ENCODE data around the gene TSPAN33.

Gene TSPAN33

DNA sequence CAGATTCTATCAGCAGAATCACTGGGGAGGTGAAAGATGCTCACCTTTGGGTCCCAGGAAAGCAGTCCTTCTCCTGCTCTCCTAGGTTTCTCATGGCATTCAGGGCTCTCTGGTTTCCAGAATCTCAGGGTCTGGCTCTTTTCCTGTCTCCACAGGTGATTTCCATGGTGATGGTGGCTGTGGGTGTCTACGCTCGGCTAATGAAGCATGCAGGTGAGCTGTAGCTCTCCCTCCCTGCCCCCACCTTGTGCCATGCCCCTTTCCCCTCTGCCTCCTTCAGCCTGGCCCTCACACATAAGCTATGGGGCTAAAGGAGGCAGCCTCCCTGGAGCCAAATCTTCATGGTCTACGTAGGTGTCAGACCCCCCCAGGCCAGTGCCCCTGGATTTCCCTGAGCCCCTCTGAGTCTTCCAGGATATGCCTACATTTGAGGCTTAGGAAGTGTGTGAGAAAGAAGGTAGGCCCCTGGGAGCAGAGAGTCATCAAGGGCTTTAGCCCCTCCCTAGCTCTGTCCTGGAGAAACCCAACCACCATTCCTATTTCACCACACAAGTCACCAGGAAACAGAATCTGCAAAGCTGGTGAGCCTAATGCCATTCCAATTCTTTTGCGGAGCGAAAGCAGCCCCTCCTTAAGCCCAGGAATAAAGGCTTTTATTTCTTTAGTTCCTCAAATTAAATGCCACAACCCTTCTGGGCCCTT lies 17.2 kb downstream of the TSPAN33 start:
- ATAC-seq (ENCODE audit: insufficient read depth, low read depth) (no peak), DNase-seq (no peak)
- Histone ChIP-seq H3K79me2 (ENCODE audit: insufficient read depth, low read length) (no peaks in the 10 kb centered on the region), H2AFZ (ENCODE audit: low read depth, low read length) (no peak overlapping the region), H3K36me3 (ENCODE audit: insufficient read depth, low read length) (no peaks in the 10 kb centered on the region), H3K4me1 (ENCODE audit: insufficient read depth, low read length) (no peaks in the 10 kb centered on the region), H3K27ac (ENCODE audit: low read length) (no peak overlapping the region), H3K9ac (ENCODE audit: low read depth, low read length) (no peak overlapping the region), H3K4me3 (ENCODE audit: low read depth in 1 of 2, low read length in 2 of 2) (no peak overlapping the region), H4K20me1 (ENCODE audit: insufficient read depth, low read length) (no peaks in the 10 kb centered on the region), H3K4me2 (ENCODE audit: insufficient read depth, low read length) (no peak overlapping the region), H3K27me3 (ENCODE audit: insufficient read depth, low read length, poor library complexity) (no peaks in the 10 kb centered on the region), H3K9me3 (ENCODE audit: insufficient read depth, low read length, severe bottlenecking) (no peaks in the 10 kb centered on the region)
- TF ChIP-seq EZH2 (IDR thresholded peaks at IDR 0.05; ENCODE audit: borderline replicate concordance, low read depth, low read length, severe bottlenecking) (no peak), CTCF (IDR thresholded peaks at IDR 0.05; ENCODE audit: borderline replicate concordance, extremely low read depth, low read length, poor library complexity, severe bottlenecking) (no peak)

DNA sequence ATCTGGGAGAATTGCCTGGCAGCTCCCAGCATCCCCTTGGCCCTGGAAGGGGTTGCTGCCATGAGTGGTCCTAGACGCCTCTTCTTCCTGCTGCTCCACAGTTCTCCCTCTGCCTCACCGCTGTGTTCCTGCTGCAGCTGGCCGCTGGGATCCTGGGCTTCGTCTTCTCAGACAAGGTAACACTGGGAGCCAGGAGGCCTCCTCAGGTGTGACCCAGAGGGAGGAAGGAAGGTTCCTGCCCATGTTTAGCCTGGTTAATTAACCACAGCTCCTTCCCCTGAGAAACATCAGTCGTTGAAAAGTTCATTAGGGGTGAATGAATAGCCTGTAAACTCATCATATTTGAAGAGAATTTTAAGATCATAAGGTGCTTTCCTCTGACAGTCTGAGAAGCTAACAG lies 18.2 kb downstream of the TSPAN33 start:
- Histone ChIP-seq H3K4me3 (ENCODE audit: low read depth in 1 of 2, low read length in 2 of 2) (no peak overlapping the region), H3K9ac (ENCODE audit: low read depth, low read length) (no peak overlapping the region), H4K20me1 (ENCODE audit: insufficient read depth, low read length) (no peaks in the 10 kb centered on the region), H3K4me2 (ENCODE audit: insufficient read depth, low read length) (no peak overlapping the region), H3K27ac (ENCODE audit: low read length) (no peak overlapping the region), H3K27me3 (ENCODE audit: insufficient read depth, low read length, poor library complexity) (no peaks in the 10 kb centered on the region), H2AFZ (ENCODE audit: low read depth, low read length) (no peak overlapping the region), H3K4me1 (ENCODE audit: insufficient read depth, low read length) (no peaks in the 10 kb centered on the region), H3K36me3 (ENCODE audit: insufficient read depth, low read length) (no peaks in the 10 kb centered on the region), H3K79me2 (ENCODE audit: insufficient read depth, low read length) (no peaks in the 10 kb centered on the region), H3K9me3 (ENCODE audit: insufficient read depth, low read length, severe bottlenecking) (no peaks in the 10 kb centered on the region)
- ATAC-seq (ENCODE audit: insufficient read depth, low read depth) (no peak), DNase-seq (no peak)
- TF ChIP-seq CTCF (IDR thresholded peaks at IDR 0.05; ENCODE audit: borderline replicate concordance, extremely low read depth, low read length, poor library complexity, severe bottlenecking) (no peak), EZH2 (IDR thresholded peaks at IDR 0.05; ENCODE audit: borderline replicate concordance, low read depth, low read length, severe bottlenecking) (no peak)

DNA sequence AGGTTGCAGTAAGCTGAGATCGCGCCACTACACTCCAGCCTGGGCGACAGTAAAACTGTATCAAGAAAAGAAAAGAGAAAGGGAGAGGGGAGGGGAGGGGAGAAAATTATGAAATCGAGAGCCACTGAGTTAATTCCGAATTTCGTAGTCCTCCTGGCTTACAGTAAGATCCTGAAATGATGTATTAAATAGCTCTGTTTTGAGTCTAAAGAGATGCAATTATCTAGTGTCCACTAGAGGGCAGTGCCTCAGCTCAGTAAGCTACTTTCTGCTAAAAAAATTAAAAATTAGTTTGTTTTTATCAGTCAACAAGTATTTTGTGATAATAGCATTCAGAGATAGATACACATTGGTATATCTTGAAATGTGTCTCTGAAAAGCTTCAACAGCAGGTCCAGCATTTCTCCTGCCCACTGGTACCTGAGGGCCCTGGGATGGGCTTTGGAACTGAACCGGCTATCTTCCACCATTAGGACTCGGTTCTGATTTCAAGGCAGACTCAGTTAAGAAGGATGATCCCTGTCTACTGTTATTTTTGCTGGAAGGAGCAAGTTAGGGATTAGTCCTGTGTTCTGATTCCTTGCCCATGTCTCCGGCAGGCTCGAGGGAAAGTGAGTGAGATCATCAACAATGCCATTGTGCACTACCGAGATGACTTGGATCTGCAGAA lies 19.5 kb downstream of the TSPAN33 start:
- Histone ChIP-seq H3K9me3 (ENCODE audit: insufficient read depth, low read length, severe bottlenecking) (no peaks in the 10 kb centered on the region), H3K4me1 (ENCODE audit: insufficient read depth, low read length) (no peaks in the 10 kb centered on the region), H3K27me3 (ENCODE audit: insufficient read depth, low read length, poor library complexity) (no peaks in the 10 kb centered on the region), H2AFZ (ENCODE audit: low read depth, low read length) (no peak overlapping the region), H3K27ac (ENCODE audit: low read length) (no peak overlapping the region), H3K36me3 (ENCODE audit: insufficient read depth, low read length) (no peaks in the 10 kb centered on the region), H3K9ac (ENCODE audit: low read depth, low read length) (no peak overlapping the region), H4K20me1 (ENCODE audit: insufficient read depth, low read length) (no peaks in the 10 kb centered on the region), H3K4me2 (ENCODE audit: insufficient read depth, low read length) (no peak overlapping the region), H3K4me3 (ENCODE audit: low read depth in 1 of 2, low read length in 2 of 2) (no peak overlapping the region), H3K79me2 (ENCODE audit: insufficient read depth, low read length) (no peaks in the 10 kb centered on the region)
- no peak for TF ChIP-seq EZH2 (IDR thresholded peaks at IDR 0.05; ENCODE audit: borderline replicate concordance, low read depth, low read length, severe bottlenecking)
- TF ChIP-seq CTCF (IDR thresholded peaks at IDR 0.05; ENCODE audit: borderline replicate concordance, extremely low read depth, low read length, poor library complexity, severe bottlenecking), result peak; percentile 83
- DNase-seq (no peak), ATAC-seq (ENCODE audit: insufficient read depth, low read depth) (peak; percentile 71)
